Aorta (tissue), 5 donors: Measurements from ENCODE around the gene EEFSEC. TPM values are rescaled to one million over a fixed set of nuclear protein-coding genes. Genes with fewer than 3 reads are reported as not detected.
A peak's percentile ranks its signal among the peaks of the same experiment; 100 is the strongest.

ENCODE experiments used
- ATAC-seq: fragments of 200-7000 bp; cut with Tn5 transposase; one replicate; pipeline ENCODE4 v1.9.1; 2022; ENCODE audit warnings: moderate library complexity; ENCODE audit not compliant: low FRiP score
- DNase-seq, 2 donors: peaks; one replicate each; pipeline ENCODE4 v3.0.0-alpha.2; 2020
- H3K27ac ChIP-seq, 2 donors: one replicate each; pipeline ENCODE4 v1.5.1; 2013; ENCODE audit warnings: low read length in 2 of 2, mild to moderate bottlenecking in 2 of 2, moderate library complexity in 2 of 2, control low read depth in 1 of 2, inconsistent platforms in 1 of 2, low read depth in 1 of 2
- H3K27me3 ChIP-seq, 2 donors: one replicate each; pipeline ENCODE4 v1.6.1; 2013; ENCODE audit warnings: control low read depth in 1 of 2, low read length in 1 of 2, mild to moderate bottlenecking in 1 of 2, moderate library complexity in 1 of 2; ENCODE audit not compliant: insufficient read depth in 2 of 2, control insufficient read depth in 1 of 2
- H3K36me3 ChIP-seq, 2 donors: one replicate each; pipeline ENCODE4 v1.6.1; 2013; ENCODE audit warnings: control low read depth in 1 of 2, low read length in 1 of 2, mild to moderate bottlenecking in 1 of 2; ENCODE audit not compliant: insufficient read depth in 2 of 2, control insufficient read depth in 1 of 2
- H3K4me1 ChIP-seq, 2 donors: one replicate each; pipeline ENCODE4 v1.6.1; 2013; ENCODE audit warnings: low read length in 2 of 2, control low read depth in 1 of 2, mild to moderate bottlenecking in 1 of 2, moderate library complexity in 1 of 2; ENCODE audit not compliant: insufficient read depth in 2 of 2, control insufficient read depth in 1 of 2
- H3K4me3 ChIP-seq, 2 donors: one replicate each; pipeline ENCODE4 v1.5.1; 2013; ENCODE audit warnings: low read length in 2 of 2, control low read depth in 1 of 2, mild to moderate bottlenecking in 1 of 2
- H3K9me3 ChIP-seq: one replicate; pipeline ENCODE4 v1.6.1; 2013; ENCODE audit warnings: mild to moderate bottlenecking, low read length; ENCODE audit not compliant: control insufficient read depth
- WGBS, 2 donors: extraction: QIAGEN DNeasy Blood & Tissue Kit; methylation state at CpG; one replicate each; pipeline ENCODE4 v1.1.7; 2013; 5-methylcytosine and 5-hydroxymethylcytosine counted together
- intact Hi-C, 2 donors: fragments of 100-400 bp; cut with DNase I; formaldehyde crosslinking; loops; one replicate each; pipeline versions ENCODE4 v1.14.2 to v1.15.0; 2022
- polyA plus RNA-seq, 2 donors: library from polyadenylated mRNA; stranded (reverse); fragments of 200-250 nt; gene quantifications; one replicate each; pipeline ENCODE4 v1.2.3, GENCODE V29; 2013
- total RNA-seq, 2 donors: library from RNA; stranded (reverse); fragmentation: NEBNext Ultra II Directional; extraction: Animal tissue kit (Norgen Biotek cat#: 25700); gene quantifications; one replicate each; pipeline ENCODE4 v1.2.1, GENCODE V29; 2021
- donor health status: healthy with polysubstance abuse.
- donor health status: Bipolar disorder and iron deficiency.
- donor health status: DM: no; HTN: no; CAD: no.
- donor health status: DM: no; HTN: no; CAD: no.
- donor health status: DM: yes; HTN: yes; CAD: no.

The EEFSEC gene
- total and polyA plus RNA-seq, 4 donors, result 3.5 to 18.8 (median 11.6) TPM

GRCh38 chr3:128278761-128279600 lies 125.7 kb downstream of the EEFSEC start:
- intact Hi-C loops, result no loop called here
- DNase-seq (peak; percentile 79 to 90), ATAC-seq (peak; percentile 81)
- 19 to 21% methylated on average over 17 of the region's 17 CpGs for WGBS, 2 donors
- H3K4me3 ChIP-seq, result no peak overlapping the region
- H3K27me3 ChIP-seq, result no peaks in the 10 kb centered on the region
- H3K9me3 ChIP-seq, result no peaks in the 10 kb centered on the region
- no peaks in the 10 kb centered on the region for H3K36me3 ChIP-seq
- H3K27ac ChIP-seq, result no peak overlapping the region
- peaks cover 3 to 4% of the 10 kb centered on the region in 2 donors for H3K4me1 ChIP-seq

DNA sequence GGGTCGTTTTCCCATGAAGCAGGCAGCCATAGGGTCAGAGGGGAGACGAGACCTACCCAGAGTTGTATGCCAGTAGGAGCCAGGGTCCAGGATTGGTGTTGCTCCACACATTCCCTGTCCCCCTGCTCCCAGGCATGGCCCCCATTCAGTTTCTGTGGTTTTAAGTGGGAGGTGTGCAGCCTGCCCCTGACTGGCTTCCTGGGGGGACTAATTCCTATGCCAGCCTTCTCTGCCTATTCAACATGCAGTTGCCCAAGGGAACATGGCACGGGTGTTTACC lies 126.3 kb downstream of the EEFSEC start:
- Histone ChIP-seq H3K9me3 (no peaks in the 10 kb centered on the region), H3K4me1 (peaks cover 3 to 4% of the 10 kb centered on the region in 2 donors), H3K36me3 (no peaks in the 10 kb centered on the region), H3K4me3 (no peak overlapping the region), H3K27ac (no peak overlapping the region), H3K27me3 (no peaks in the 10 kb centered on the region)
- intact Hi-C loops, result no loop called here
- 66 to 67% methylated on average over 3 of the region's 3 CpGs for WGBS, 2 donors
- no peak for ATAC-seq
- DNase-seq, result no peak

GRCh38 chr3:128280481-128281052 lies 127.3 kb downstream of the EEFSEC start:
- H3K36me3 ChIP-seq, result no peaks in the 10 kb centered on the region
- intact Hi-C loops, result no loop called here
- H3K4me3 ChIP-seq, result no peak overlapping the region
- H3K27ac ChIP-seq, result no peak overlapping the region
- ATAC-seq (no peak), DNase-seq (no peak)
- no peaks in the 10 kb centered on the region for H3K27me3 ChIP-seq
- H3K9me3 ChIP-seq, result no peaks in the 10 kb centered on the region
- WGBS, 2 donors, result 88 to 92% methylated on average over 8 of the region's 8 CpGs
- H3K4me1 ChIP-seq, result peaks cover 3 to 4% of the 10 kb centered on the region in 2 donors

DNA sequence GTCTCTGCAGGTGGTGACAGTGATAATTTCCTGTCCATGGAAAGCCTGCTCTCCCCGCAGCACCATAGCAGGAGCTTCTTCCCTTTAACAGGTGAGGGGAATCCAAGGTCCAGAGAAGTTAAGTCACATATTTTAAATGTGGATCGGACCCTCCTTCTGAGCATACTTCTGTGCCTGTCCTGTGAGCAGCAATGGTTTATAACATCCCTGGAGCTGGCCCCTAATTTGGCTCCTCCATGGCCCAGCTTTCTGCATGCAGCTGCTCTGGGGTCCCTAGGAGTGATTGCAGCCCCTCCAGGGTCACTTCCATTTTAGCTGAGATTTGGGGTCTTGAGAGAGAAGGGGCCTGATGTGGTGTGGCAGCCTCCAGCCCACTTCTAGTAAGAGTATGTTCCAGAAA lies 127.8 kb downstream of the EEFSEC start:
- no peak overlapping the region for H3K4me3 ChIP-seq
- H3K36me3 ChIP-seq, result no peaks in the 10 kb centered on the region
- no peak for DNase-seq
- no peak overlapping the region for H3K27ac ChIP-seq
- no peaks in the 10 kb centered on the region for H3K27me3 ChIP-seq
- WGBS, 2 donors, result 48 to 100% methylated on average over 2 of the region's 2 CpGs
- no peaks in the 10 kb centered on the region for H3K9me3 ChIP-seq
- ATAC-seq, result no peak
- intact Hi-C loops, result no loop called here
- H3K4me1 ChIP-seq, result peaks cover 3 to 4% of the 10 kb centered on the region in 2 donors

GRCh38 chr3:128281461-128282367 lies 128.4 kb downstream of the EEFSEC start:
- Histone ChIP-seq H3K4me3 (no peak overlapping the region), H3K4me1 (peaks cover 3 to 4% of the 10 kb centered on the region in 2 donors), H3K9me3 (no peaks in the 10 kb centered on the region), H3K27me3 (no peaks in the 10 kb centered on the region), H3K27ac (peak overlapping the region in 1 of 2 donors; percentile 33), H3K36me3 (no peaks in the 10 kb centered on the region)
- no peak for DNase-seq
- ATAC-seq, result no peak
- intact Hi-C loops, result no loop called here
- WGBS, 2 donors, result 47% methylated on average over 11 of the region's 11 CpGs

GRCh38 chr3:128282380-128283196 lies 129.3 kb downstream of the EEFSEC start:
- no peak overlapping the region for H3K4me3 ChIP-seq

GRCh38 chr3:128283421-128283820 lies 130.1 kb downstream of the EEFSEC start:
- Histone ChIP-seq H3K27ac (no peak overlapping the region), H3K36me3 (no peaks in the 10 kb centered on the region), H3K4me3 (no peak overlapping the region), H3K27me3 (no peaks in the 10 kb centered on the region), H3K9me3 (no peaks in the 10 kb centered on the region), H3K4me1 (peaks cover 3 to 4% of the 10 kb centered on the region in 2 donors)
- no peak for ATAC-seq
- intact Hi-C loops, result no loop called here
- 89 to 90% methylated on average over 3 of the region's 3 CpGs for WGBS, 2 donors
- peak in 1 of 2 donors; percentile 47 for DNase-seq

More at GRCh38 chr3:128282380-128283196, 129.3 kb downstream of the EEFSEC start:
- Histone ChIP-seq H3K4me1 (peaks cover 3 to 4% of the 10 kb centered on the region in 2 donors), H3K36me3 (no peaks in the 10 kb centered on the region), H3K27me3 (no peaks in the 10 kb centered on the region), H3K9me3 (no peaks in the 10 kb centered on the region), H3K27ac (peak overlapping the region in 1 of 2 donors; percentile 39)
- DNase-seq, result peak; percentile 88 to 89
- 9 to 12% methylated on average over 16 of the region's 16 CpGs for WGBS, 2 donors
- intact Hi-C loops, result no loop called here
- peak; percentile 70 for ATAC-seq
